Activated CD4-positive, alpha-beta T cell treated with anti-CD3 and anti-CD28 coated beads, Interleukin-10, Interleukin-2, amounts not matched to agents 100 ng/mL and 50 ng/mL, durations not matched to agents 16 hours and 8 hours (primary cell): Measurements from ENCODE around the gene MRPL46.

Source experiments
- DNase-seq: peaks from one replicate; pipeline ENCODE4 v3.0.0-alpha.2; 2020

The MRPL46 gene

GRCh38 chr15:88467073-88467934, at the start of gene MRPL46, which contains the start of gene MRPS11:
MRPL46 (minus strand) TSS chr15:88467388; CDS start chr15:88467377, 11 bp downstream.
MRPS11 (plus strand) TSS chr15:88467708; CDS start chr15:88467718, 10 bp downstream.
- DNase-seq, result peak; percentile 92

GRCh38 chr15:88513195-88513594, 46.0 kb upstream of the MRPL46 start:
- no peak for DNase-seq

- no peak for DNase-seq
These were observed 45.4 kb upstream of the MRPL46 start for GRCh38 chr15:88512601-88513000.

GRCh38 chr15:88512078-88512477, 44.9 kb upstream of the MRPL46 start:
- no peak for DNase-seq

GRCh38 chr15:88511161-88511560, 44.0 kb upstream of the MRPL46 start:
- DNase-seq, result no peak

- no peak for DNase-seq
These were observed 42.8 kb upstream of the MRPL46 start for GRCh38 chr15:88509964-88510363.

GRCh38 chr15:88509321-88509720, 42.1 kb upstream of the MRPL46 start:
- DNase-seq, result no peak

GRCh38 chr15:88506628-88507027, 39.4 kb upstream of the MRPL46 start:
- DNase-seq, result no peak

GRCh38 chr15:88505721-88506120, 38.5 kb upstream of the MRPL46 start:
- no peak for DNase-seq

GRCh38 chr15:88504445-88504844, 37.3 kb upstream of the MRPL46 start:
- no peak for DNase-seq

GRCh38 chr15:88498996-88499395, 31.8 kb upstream of the MRPL46 start:
- no peak for DNase-seq

- DNase-seq, result no peak
These were observed 30.0 kb upstream of the MRPL46 start for GRCh38 chr15:88497109-88497765.

GRCh38 chr15:88493844-88494243, 26.7 kb upstream of the MRPL46 start:
- DNase-seq, result no peak

- no peak for DNase-seq
These were observed 24.0 kb upstream of the MRPL46 start for GRCh38 chr15:88491158-88491557.

- no peak for DNase-seq
These were observed 22.8 kb upstream of the MRPL46 start for GRCh38 chr15:88490036-88490435.

GRCh38 chr15:88489321-88489720, 22.1 kb upstream of the MRPL46 start:
- DNase-seq, result no peak

GRCh38 chr15:88487796-88488523, 20.8 kb upstream of the MRPL46 start:
- DNase-seq, result no peak

- no peak for DNase-seq
These were observed 20.1 kb upstream of the MRPL46 start for GRCh38 chr15:88487178-88487795.

GRCh38 chr15:88484682-88485331, 17.6 kb upstream of the MRPL46 start:
- DNase-seq, result no peak

GRCh38 chr15:88482263-88482662, 15.1 kb upstream of the MRPL46 start:
- no peak for DNase-seq

GRCh38 chr15:88480981-88481380, 13.8 kb upstream of the MRPL46 start:
- no peak for DNase-seq

GRCh38 chr15:88479169-88479568, 12.0 kb upstream of the MRPL46 start:
- DNase-seq, result no peak
